IPS-NIHi11 (cell line): ENCODE data around the gene LZTFL1.

Experiments used
- DNase-seq: peaks from one replicate; pipeline ENCODE4 v3.0.0; 2012; ENCODE audit warnings: mixed read lengths, low spot score

LZTFL1 gene

DNA sequence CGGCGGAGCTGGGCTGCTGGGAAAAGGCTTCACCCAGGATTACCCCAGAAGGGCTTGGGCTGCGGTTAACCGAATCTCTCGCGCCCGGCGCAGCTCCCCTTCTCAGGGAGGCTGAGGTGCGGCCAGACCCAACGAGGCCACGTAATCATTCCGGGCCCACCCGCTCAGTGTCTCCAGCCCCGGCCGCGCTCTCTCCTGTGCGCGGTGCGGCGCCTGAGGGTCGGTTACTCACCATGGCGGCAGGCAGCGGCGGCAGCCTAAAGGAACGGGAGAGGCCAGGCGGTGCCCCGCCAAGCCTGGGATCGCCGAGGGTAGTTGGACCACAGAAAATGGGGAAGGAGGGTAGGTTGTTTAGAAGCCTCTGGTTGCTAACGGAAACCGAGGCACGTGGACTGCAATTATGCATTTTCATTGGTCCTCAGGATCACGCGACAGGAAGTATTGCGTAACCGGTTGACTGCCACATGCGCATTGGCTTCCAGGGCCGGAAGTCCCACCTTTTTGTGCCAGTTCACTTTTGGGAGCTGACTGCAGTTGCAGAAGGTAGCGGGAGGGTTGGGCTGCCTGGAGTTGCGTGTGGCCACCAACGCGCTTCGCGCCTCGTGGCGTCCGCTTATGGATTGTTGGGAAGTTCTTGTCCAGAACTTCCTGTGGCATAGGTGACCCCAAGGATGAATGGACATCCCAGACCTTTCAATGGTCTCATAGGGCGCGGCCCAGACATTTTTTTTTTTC lies at the start of gene LZTFL1:
TSS of gene LZTFL1 (minus strand) at position 363 of the 735 bp plus-strand sequence. CDS start at position 235, 128 bp downstream.
- DNase-seq, result peak; percentile 94

- peak; percentile 34 for DNase-seq
These were observed 48.5 kb upstream of the LZTFL1 start for GRCh38 chr3:45890405-45890804.

DNA sequence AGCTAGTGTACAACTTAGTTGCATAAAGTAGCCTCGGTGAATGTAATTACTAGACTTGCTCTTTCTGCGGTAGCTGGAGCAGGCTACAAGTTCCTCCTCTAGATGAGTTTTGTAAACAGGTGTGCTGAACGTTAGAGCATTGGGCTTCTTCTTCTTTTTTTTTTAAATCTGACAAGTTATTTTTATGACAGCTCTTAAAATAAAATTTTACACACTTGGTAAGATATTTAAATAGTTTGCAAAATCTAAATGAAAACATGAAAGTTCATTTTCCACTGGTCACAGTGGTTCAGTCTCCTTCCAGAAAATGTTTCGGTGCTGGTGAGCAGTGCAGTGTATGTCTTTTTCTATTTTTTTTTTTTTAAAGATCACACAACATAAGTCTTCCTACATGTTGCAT lies 47.4 kb upstream of the LZTFL1 start:
- no peak for DNase-seq

GRCh38 chr3:45887759-45888511 lies 46.0 kb upstream of the LZTFL1 start:
- DNase-seq, result no peak

DNA sequence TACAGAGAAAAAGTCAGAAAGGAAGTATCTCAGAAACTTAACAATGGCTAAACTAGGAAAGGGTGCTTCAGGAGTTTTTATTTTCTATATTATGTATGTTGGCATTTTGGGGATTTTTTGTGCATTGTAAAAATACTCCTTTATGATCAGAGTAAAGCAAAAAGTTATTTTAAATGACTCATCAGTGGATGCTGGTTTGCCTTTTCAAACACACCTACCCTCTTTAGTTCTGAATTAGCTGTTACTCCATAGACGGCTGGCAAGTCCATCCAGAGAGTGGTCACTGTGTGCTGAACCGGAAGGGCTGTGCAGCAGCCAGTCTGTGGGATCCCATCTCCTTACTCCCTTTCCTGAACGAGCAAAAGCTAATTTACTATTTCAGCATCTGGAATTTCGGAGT lies 45.4 kb upstream of the LZTFL1 start:
- DNase-seq, result no peak

DNA sequence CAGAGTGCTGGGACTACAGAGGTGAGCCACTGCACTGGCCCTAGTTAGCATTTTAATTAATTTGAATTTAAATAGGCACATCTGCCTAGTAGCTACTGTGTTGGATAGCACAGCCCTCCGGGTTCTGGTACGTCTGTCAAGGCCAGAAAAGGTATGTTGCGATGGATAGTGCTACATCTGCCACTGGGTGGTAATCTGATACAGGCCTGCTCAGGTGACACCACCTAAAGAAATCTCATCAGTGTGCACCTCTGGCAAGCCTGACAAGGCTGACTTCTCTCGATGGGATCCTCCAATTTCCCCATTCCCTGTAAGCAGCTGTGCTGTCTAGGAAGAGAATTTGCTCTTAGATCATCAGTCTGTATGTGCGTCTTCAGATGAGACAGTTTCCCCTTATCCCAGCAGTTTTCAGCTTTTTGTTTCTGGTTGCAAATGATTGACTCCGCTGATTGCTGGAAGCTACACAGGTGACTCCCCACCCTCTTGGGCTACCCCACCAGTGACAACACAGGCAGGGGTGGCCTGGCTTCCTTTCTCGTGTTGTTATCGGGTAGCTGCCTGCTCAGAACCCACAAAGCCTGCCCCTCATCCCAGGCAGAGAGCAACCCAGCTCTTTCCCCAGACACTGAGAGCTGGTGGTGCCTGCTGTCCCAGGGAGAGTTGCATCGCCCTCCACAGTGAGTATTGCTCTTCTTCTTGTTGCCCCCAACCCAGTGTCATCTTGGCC lies 44.2 kb upstream of the LZTFL1 start, which contains the start of gene CCR9:
TSS of gene CCR9 (plus strand) at position 565 of the 727 bp plus-strand sequence. CDS start 8,391 bp downstream, outside the sequence.
- DNase-seq, result no peak

- no peak for DNase-seq
These were observed 42.7 kb upstream of the LZTFL1 start for GRCh38 chr3:45884368-45885201.

GRCh38 chr3:45881078-45882022 lies 39.4 kb upstream of the LZTFL1 start:
- DNase-seq, result no peak

- no peak for DNase-seq
These were observed 38.8 kb upstream of the LZTFL1 start for GRCh38 chr3:45880725-45881077.

DNA sequence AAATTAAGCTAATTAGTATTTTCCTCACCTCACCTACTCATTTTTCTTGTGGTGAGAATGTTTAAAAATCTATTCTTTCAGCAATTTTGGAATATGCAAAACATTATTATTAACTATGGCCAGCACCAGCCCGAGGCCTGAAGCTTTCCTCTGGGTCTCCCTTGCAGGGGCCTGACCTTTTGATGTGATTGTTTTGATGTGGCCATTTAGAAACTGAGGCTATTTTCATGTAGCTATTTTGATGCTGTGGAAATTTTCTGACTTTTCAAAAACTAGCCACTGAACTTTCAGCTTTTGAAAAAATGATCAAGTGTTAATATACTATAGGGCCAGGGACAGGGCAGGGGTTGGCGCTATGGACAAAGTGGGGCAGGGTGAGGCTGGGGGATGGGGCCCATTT lies 36.2 kb upstream of the LZTFL1 start:
- DNase-seq, result no peak

DNA sequence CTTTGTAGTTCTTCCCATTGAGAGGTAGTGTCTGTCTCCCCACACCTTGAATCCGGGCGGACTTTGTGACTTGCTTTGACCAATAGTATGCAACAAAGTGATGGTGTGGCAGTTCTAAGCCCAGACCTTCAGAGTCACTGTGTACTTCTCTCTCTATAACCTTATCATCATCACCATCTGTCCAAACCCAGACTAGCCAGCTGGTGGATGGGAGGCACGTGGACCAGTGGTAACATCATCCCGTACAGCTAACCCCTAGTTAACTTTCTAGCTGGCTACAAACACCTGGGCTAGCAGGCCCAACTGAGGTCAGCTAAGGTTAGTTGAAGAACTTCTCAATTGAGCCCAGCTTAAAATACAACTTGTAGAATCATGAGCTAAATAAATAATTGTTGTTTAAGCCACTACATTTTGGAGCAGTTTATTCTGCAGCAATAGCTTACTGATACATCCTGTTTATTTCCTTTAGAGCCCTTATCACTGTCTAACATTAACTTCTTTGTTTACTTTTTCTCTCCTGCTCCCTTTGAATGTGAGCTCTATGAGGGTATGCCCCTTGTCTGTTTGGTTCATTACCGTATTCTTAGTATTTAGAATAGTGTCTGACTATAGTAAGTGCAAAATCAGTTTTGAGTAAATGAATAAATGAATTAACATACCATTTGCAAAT lies 32.9 kb upstream of the LZTFL1 start:
- no peak for DNase-seq

GRCh38 chr3:45873638-45874037 lies 31.7 kb upstream of the LZTFL1 start:
- DNase-seq, result no peak

GRCh38 chr3:45873036-45873435 lies 31.1 kb upstream of the LZTFL1 start:
- no peak for DNase-seq

DNA sequence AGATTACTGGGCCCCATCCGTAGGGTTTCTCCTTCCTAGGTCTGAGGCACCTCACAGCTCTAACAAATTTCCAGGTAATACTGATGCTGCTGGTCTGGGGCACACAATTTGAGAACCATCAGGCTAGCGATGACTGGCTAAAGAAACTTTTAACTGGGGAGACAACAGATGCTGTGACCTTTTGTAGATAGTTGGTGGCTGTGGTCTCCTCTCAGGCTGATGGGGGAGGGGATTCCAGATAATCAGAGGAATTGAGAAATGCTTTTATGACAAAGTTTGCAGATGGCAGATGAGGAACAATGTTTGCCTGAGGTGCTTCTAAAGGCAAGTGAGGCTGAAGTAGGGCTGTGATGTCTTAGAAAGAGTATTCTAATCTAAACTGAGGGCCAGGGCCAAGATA lies 30.6 kb upstream of the LZTFL1 start:
- DNase-seq, result no peak

- DNase-seq, result no peak
These were observed 29.9 kb upstream of the LZTFL1 start for GRCh38 chr3:45871780-45872179.

DNA sequence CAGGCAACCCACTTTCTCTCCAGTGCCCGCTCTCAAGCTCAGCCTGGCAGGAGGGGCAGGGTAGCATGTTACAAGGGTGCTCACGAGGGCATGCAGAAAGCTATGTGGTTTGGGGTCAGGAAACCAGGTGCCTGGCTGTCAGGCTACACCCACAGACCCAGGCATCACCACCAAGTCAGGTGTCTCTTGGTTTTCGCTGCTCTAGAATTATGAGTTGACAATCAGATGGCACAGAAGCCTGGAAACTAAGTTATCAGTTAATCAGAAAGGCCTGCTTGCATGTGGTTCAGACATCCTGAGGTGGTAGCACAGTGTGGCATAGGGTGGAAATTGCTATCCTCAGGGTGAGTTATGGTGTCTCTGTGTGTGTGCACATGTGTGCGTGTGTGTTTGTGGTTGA lies 28.2 kb upstream of the LZTFL1 start:
- no peak for DNase-seq

DNA sequence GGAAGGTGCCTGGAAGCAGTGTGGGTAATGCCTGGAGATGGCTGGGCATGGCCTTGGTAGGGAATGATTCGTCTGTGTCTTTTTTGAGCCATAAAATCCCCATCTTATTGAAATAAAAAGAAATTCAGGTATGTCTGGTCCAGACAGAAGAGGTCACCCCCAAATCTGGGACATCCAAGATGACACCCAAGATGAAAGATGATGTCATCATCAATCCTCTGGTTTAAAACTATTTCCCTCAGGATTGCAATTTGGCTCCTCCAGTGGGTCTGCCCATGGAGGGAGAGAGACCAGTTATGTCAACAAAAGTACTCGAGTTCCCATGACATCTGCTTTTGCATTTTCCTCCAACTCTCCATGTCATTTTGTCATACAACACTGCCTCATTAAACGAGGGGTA lies 27.7 kb upstream of the LZTFL1 start:
- no peak for DNase-seq

GRCh38 chr3:45868650-45869049 lies 26.7 kb upstream of the LZTFL1 start:
- DNase-seq, result no peak

- DNase-seq, result no peak
These were observed 26.3 kb upstream of the LZTFL1 start for GRCh38 chr3:45868213-45868612.

GRCh38 chr3:45865563-45865962 lies 23.6 kb upstream of the LZTFL1 start:
- no peak for DNase-seq
